Activated T-cell treated with anti-CD3 and anti-CD28 coated beads for 1 hour (primary cell): ENCODE data around the gene SCT.
"Not testable (repeated sequence)": the region's sequence is repeated elsewhere in the genome, so short reads cannot be mapped to it uniquely, and the experiment has no call there.

Experiments
- DNase-seq: peaks from one replicate; pipeline ENCODE4 v3.0.0-alpha.2; 2020; ENCODE audit warnings: low read depth

The SCT gene, protein sequence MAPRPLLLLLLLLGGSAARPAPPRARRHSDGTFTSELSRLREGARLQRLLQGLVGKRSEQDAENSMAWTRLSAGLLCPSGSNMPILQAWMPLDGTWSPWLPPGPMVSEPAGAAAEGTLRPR

DNA sequence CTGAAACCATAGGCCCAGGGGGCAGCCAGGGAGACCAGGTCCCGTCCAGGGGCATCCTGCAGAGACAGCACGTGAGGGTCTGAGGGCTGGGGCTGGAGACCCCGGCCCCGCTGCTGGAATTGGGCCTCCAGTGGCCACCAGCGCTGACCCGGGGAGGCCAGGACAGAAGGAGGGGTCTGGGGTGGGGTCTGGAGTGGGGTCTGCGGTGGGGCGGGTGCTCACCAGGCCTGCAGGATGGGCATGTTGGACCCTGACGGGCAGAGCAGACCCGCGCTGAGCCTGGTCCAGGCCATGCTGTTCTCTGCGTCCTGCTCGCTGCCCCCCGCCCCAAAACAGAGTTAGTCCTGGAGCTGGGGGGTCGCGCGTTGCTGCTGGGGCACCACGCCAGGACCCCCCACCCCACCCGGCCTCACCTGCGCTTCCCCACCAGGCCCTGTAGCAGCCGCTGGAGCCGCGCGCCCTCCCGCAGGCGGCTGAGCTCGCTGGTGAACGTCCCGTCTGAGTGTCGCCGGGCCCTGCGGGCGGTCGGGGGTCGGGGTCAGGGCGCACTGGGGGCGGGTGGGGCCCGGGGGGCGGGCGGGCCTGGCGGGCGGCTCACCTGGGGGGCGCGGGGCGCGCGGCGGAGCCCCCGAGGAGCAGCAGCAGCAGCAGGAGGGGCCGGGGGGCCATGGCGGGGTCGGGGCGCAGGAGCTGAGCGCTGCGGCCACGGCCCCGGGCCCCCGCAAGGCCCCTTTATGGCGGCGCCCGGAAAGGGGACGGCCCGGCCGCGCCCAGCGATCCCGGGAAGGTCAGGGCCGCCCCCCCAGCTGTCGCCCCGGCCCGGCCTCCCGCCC is at the start of gene SCT:
Gene SCT, minus strand, starts transcription at position 707 of the 833 bp plus-strand sequence. Its CDS starts 38 bp downstream, at position 669.
- DNase-seq: no peak

DNA sequence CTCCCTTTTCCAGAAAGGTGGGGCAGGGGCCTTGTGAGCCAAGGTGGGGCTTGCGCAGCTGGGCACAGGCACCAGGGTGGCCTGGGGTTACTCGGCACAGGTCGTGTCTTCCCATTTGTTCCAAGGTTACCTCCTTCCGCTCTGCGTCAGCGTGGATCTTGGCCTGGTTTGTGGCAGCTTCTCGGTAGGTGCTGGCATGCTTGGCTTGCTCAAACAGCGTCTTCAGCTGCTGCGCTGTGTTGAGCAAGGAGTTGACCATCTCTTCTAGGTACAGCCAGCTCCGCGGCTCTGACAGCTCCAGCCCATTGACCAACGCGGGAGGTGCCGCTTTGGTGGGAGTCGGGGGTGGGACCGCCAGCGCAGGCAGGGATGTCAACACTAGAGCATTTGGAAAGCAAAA is 47.4 kb upstream of the SCT start:
- DNase-seq: no peak

DNA sequence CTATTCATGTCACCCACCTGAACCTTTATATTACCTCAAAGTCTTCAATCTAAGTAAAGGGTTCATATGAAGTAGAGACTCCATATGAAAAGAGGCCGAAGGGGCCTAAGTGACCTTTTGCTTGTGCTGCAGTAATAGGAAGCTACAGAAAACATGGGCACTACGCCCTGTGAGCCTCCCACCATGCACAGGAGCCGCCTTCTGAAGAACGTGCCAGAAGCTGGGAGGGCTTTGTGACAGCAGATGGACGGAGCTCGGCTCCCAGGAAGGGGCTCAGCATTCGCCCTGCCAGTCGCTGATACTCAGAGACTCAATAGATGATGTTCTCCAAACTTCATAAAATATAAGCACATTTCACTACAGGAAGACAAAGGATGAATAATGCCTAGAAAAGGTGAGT is 46.9 kb upstream of the SCT start:
- no peak for DNase-seq

DNA sequence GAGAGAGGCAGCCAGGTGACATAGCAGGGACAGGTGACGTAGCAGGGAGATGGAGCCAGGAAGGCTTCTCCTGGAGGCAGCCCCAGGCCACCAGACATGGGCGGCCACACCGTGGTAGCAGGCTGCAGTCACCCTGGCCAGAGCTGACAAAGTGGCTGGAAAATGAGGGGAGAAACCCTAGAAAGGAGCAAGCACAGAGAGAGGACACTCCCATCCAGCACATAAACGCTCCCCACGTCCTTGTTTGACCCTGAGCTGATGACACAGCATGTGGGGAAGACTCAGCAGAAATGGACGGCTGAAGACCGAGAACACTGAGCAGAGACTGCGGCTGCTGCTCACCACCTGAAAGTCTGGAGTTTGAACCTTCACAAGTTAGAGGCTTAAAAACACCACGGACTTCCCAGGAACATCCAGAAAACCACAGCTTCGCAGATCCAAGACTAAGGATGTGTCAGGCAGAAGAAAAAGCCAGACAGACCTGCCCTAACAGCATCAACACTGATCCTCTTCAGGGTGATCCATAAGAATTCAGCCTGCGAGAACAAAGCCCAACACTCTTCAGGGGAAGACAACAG is 38.8 kb upstream of the SCT start:
- no peak for DNase-seq

DNA sequence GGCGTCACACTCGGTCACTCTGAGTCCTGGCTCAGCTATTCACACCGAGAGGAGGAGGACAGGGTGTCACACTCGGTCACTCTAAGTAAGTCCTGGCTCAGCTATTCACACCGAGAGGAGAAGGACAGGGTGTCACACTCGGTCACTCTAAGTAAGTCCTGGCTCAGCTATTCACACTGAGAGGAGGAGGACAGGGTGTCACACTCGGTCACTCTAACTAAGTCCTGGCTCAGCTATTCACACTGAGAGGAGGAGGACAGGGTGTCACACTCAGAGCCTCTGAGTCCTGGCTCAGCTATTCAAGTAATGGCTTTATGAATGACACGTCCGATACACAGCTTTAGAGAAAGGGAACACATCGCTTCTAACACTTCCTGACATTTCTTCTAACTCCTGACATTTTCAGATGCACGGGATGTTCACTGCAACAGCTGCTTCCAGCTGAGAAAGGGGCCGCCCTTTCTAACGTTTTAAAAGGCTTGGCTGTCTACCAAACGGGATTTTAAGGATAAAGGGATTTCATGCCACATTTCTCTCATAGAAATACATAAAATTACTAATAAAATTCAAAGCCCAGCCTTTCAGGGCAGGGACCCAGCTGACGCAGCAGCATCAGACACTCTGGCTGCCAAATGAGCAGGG is 38.2 kb upstream of the SCT start:
- no peak for DNase-seq

DNA sequence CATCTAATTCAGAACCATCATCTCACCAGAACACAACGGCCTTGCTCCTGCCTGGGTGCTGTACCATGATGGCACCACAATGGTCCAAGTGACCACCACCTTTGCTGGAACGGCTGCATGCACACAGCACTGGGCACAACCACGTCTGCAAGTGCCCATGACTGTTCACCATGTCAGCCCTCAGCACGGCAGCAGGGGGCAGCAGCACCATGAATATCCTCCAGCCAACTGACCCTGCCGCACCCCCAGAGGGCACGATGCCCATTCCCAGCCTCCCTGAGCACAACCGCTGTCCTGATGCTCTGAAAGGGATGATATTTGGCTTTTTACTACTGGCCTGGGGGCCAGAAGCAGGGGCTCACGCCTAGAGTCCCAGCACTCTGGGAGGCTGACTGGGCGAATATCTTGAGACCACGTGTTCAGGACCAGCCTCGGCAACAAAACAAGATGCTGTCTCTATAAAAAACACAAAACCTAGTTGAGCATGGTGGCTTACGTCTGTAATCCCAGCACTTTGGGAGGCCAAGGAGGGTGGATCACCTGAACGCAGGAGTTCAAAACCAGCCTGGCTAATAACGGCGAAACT is 35.8 kb upstream of the SCT start:
- peak; percentile 22 for DNase-seq

DNA sequence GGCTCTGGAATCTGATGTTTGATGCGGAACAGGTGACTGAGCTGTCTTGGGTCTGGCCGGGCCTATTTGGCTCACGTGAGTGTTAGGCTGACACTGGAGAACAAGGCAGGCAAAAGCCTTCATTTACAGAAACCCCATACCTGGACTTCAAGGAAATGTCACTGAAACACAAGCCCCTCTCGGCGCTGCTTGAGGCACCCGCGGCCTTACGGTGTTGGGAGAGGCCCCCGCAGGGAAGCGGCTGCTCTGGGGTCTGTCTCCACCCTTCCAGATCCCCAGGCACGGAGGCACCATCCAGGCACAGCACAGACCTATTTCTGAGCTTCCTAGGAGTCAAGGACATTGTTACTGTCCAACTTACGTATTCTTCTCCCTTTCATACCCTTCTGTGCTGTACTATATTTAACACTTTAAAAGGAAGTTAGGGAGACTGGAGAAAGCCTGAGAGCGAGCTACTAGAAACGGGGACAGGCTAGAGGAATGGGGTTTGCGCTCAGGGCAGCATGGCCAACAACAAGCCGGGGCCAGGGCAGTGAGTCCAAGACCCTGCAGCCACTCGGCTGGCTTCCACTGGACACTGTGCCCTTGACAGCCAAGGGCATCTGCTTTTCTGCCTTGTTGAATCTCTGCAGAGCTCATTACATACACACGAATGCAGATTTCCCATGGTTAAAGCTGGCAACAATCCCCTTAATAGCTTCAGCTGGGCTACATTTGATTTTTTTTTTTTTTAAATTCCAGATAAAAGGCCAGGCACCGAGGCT is 33.9 kb upstream of the SCT start:
- DNase-seq: no peak

GRCh38 chr11:660281-660680 is 33.3 kb upstream of the SCT start:
- DNase-seq: no peak

DNA sequence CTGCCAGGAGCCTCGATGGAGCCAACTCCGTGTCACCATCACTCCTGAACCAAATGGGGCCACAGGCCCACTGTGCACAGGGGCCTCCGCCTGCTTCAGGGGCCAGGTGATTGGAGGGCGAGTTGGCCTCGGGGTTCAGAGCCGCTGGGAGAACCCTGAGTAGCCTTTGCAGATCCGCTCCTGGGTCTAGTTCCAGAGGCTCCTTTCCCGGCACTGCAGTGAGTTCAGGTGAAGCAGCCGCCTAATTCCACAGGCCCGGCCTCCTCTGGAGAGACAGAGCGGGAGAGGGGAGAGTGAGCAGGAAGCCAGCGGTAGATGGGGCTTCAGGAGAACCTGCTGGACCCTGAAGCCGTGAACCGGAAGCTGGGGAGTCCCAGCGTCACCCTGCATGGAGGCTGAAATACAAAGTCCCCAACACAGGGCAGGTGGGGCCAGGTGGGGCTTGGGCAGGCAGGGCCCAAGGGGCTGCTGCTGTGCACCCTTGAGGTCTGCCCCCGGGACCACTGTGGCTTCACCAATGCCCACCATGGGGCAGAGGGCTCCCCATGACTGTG is 32.6 kb upstream of the SCT start:
- no peak for DNase-seq

DNA sequence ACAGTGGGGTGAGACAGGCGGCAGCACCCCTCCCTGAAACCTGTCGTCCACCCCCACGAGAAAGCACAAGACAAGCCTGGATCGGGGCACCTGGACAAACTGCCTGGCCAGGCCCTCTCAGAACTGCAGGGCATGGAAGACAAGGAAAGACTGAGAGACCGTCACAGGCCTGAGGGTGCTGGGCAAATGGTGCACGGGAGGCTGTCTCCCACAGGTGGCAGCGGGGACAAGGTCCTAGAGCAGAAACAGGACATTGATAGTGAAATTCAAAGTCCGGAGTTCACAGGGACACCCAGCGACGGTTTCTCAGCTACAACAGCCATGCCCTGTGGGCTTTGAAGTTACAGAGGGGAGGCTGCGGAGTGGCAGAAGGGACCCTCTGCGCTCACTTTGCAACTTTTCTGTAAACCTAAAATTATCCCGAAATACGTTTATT is 30.7 kb upstream of the SCT start:
- no peak for DNase-seq

- DNase-seq: no peak
These were observed 29.9 kb upstream of the SCT start for GRCh38 chr11:656866-657265.

- DNase-seq: no peak
These were observed 29.4 kb upstream of the SCT start for GRCh38 chr11:656426-656825.

- DNase-seq: no peak
These were observed 28.2 kb upstream of the SCT start for GRCh38 chr11:655036-655726.

DNA sequence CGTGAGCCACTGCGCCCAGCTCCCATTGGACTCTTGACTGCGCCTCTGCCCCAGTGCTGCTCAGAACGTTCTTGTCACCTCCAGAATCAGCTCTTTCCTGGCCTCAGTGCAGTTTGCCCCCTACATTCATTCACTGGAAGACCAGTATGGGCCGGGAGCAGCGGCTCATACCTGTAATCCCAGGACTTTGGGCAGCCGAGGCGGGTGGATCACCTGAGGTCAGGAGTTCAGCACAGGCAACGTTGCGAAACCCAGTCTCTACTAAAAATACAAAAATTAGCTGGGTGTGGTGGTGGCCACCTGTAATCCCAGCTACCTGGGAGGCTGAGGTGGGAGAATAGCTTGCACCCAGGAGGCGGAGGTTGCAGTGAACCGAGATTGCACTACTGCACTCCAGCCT is 27.5 kb upstream of the SCT start:
- DNase-seq: not testable (repeated sequence)

DNA sequence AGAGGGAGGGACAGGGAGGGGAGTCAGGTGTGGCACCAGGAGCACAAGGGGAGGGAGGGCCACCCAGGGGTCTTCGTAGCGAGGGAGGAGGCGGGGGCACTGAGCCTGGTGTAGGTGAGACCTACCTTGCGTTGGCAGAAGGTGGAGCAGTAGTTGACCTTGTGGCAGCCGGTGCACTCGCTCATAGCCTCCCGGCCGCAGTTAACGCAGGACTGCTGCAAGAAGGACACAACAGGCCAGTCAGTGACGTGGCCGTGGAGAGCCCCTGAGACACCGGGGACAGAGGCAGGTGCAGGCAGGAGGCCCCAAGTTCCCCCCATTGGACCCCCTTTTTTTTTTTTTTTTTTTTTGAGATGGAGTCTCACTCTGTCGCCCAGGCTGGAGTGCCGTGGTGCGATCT is 26.9 kb upstream of the SCT start:
- no peak for DNase-seq

DNA sequence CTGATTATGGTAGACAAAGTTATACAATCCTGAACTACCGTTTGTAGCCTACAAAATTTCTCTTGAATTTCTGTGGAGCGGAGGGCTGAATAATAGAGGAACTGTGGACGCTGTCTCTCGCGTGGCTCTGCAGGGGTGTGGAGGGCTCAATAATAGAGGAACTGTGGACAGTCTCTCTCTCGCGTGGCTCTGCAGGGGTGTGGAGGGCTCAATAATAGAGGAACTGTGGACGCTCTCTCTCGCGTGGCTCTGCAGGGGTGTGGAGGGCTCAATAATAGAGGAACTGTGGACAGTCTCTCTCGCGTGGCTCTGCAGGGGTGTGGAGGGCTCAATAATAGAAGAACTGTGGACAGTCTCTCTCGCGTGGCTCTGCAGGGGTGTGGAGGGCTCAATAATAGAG is 26.2 kb upstream of the SCT start:
- DNase-seq: not testable (repeated sequence)

DNA sequence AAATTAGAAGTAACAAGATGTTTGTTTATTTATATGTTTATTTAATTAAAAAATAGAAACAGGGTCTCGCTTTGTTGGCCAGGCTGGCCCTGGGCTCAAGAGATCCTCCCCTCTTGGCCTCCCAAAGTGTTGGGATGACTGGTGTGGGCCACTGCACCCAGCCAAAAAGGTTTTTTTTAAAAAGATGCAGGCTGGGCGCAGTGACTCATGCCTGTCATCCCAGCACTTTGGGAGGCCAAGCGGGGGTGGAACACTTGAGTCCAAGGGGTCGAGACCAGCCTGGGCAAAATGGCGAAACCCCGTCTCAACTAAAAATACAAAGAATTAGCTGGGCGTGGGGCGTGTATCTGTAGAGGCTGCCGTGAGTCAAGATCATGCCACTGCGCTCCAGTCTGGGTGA is 23.5 kb upstream of the SCT start:
- no peak for DNase-seq

DNA sequence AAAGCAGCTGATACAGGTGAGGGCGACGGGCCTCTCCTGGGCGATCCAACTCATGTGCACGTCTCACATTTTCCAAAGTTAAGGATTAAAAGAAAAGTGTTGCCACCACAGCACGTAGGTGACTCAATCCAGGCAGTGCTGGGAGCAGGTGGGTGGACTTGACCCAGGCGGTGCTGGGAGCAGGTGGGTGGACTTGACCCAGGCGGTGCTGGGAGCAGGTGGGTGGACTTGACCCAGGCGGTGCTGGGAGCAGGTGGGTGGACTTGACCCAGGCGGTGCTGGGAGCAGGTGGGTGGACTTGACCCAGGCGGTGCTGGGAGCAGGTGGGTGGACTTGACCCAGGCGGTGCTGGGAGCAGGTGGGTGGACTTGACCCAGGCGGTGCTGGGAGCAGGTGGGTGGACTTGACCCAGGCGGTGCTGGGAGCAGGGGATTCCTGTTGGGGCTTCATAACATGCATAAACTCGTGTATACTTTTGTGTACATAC is 20.7 kb upstream of the SCT start:
- DNase-seq: not testable (repeated sequence)

DNA sequence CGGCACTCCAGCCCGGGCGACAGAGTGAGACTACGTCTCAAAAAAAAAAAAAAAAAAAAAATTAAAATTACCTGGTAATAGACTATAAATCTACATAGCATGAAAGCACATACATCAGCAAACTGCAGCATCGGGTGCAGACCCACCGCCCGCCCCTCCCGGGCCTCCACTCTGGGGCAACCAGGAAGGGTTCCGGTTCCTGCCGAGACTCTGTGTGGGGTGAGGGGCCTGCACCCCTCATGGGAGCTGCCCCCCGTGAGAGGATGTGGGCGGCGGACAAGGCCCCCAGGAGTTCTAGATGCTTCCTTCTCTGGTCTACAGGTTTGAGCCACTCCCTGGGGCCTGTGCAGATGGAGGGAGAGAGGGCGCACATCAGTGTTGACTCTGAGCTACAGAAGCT is 19.2 kb upstream of the SCT start:
- no peak for DNase-seq

DNA sequence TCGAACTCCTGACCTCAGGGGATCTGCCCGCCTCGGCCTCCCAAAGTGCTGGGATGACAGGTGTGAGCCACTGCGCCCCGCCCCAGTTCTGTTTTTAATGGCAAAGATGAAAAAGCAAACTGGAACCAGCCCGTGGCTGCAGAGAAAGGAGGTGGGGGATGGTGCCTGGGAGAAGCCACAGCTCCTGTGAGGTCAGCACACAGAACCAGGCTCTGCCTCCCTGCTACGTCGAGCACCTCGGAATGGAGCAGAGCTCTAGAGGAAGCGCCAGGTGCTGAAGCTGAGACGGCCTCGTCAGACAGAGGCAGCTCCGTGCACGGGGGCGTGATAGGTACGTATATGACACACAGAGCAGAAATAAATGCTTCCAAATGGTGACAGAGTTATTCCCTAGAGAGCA is 18.6 kb upstream of the SCT start:
- no peak for DNase-seq
